HG03439 (cell line): ENCODE measurements around the gene SPACA5.
"Not testable (repeated sequence)": the region's sequence is repeated elsewhere in the genome, so short reads cannot be mapped to it uniquely, and the experiment has no call there.

Source experiments
- ATAC-seq: cut with Tn5 transposase; IDR thresholded peaks from one replicate; pipeline ENCODE4 v1.9.1; 2021; ENCODE audit warnings: mild to moderate bottlenecking, moderate library complexity; ENCODE audit not compliant: unreplicated experiment

Gene SPACA5

DNA sequence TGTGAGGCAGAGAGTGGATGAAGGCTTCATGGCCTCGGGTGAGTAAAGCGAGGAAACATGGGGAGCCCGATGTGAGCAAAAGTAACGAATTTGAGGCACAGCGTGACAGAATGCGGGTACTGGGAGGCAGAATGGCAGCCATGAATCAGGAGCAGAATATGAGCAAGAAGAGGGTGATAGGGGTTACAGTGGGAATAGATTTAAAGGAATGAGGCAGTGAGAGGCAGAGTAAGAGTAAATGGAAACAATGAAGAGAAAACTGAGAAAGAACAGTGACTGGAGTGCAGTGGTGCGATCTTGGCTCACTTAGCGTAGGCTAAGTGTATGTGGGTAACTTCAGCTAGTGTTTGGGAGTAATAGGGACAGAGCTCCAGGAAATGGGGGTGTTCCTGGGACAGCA, at the start of gene SPACA5:
TSS of gene SPACA5 (plus strand) at position 301 of the 400 bp plus-strand sequence. CDS start 815 bp downstream, outside the sequence.
- not testable (repeated sequence) for ATAC-seq

- ATAC-seq, result not testable (repeated sequence)
Observed at GRCh38 chrX:47958206-47958605, 48.6 kb upstream of the SPACA5 start.

DNA sequence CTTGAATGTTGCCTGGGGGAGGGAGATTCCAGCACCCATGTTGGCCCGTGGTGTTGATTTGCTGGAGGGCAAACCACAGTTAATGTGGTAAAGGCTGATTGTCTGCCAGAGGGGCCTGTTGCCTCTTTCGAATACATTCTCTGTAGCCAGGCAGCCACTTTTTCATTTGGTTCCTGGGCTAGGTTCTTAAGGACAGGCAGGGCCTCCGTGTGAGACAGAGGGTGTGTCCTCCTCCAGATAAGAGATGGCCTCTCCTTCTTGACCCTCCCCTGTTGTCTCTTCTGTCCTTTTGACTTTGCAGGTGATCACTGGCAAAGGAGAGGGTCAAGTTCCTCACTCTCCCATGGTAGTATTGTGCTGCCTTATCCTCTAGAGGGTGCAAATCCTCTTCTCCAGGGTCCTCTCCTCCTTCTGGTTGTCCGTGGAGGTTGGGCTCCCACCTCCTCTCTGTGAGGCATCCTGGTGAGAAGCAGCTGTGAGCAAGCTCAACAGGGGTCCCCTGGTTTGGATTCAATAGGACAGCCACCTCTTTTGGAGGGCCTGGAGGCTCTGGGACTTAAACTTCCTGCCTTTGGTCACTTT, 47.9 kb upstream of the SPACA5 start:
- ATAC-seq, result no peak

DNA sequence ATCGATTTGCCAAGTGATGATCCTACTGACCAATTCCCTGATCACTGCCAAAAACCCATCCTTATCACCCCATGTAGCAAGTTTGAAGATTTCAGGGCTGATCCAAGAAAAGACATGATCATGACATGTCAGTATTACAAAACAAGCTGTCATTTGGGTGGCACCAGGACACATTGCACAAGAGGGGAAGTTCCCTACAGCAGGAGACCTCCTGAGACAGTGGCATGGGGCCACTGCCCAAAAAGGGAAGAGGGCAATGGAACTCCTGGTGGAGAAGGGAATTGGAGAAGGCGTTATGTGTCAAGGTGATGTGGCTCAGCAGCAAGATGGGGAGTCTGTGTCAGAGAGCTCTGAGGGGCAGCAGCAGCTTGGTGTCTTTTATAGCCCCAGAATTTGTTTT, 46.4 kb upstream of the SPACA5 start:
- no peak for ATAC-seq

DNA sequence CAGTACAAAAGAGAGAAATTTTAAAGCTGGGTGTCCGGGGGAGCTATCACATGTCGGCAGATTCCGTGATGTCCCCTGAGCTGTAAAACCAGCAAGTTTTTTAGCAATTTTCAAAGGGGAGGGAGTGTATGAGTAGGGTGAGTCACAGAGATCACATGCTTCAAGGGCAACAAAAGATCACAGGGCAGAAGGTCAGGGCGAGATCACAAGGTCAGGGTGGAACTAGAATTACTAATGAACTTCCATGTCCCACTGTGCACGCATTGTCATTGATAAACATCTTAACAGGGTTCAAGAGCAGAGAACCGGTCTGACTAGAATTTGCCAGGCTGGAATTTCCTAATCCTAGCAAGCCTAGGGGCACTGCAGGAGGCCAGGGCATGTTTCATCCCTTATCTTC, 45.0 kb upstream of the SPACA5 start:
- not testable (repeated sequence) for ATAC-seq

DNA sequence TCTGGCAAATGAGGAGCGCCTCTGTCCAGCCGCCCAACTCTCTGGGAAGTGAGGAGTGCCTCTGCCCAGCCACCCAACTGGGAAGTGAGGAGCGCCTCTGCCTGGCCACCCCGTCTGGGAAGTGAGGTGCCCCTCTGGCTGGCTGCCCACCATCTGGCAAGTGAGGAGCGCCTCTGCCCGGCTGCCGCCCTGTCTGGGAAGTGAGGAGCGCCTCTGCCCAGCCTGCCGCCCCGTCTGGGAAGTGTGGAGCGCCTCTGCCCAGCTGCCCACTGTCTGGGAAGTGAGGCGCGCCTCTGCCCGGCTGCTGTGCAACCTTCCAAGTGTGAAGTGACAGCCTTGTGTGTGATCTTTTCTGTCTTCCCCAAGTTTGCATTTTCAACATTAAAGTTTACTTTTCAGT, 41.3 kb upstream of the SPACA5 start:
- not testable (repeated sequence) for ATAC-seq

GRCh38 chrX:47973235-47973634, 33.6 kb upstream of the SPACA5 start:
- no peak for ATAC-seq

- ATAC-seq, result no peak
Observed at GRCh38 chrX:47976254-47977151, 30.3 kb upstream of the SPACA5 start.

GRCh38 chrX:47991263-47992094, 15.3 kb upstream of the SPACA5 start:
- ATAC-seq, result no peak

GRCh38 chrX:47992095-47992380, 14.8 kb upstream of the SPACA5 start:
- no peak for ATAC-seq

GRCh38 chrX:47992669-47993068, 14.1 kb upstream of the SPACA5 start:
- ATAC-seq, result no peak

DNA sequence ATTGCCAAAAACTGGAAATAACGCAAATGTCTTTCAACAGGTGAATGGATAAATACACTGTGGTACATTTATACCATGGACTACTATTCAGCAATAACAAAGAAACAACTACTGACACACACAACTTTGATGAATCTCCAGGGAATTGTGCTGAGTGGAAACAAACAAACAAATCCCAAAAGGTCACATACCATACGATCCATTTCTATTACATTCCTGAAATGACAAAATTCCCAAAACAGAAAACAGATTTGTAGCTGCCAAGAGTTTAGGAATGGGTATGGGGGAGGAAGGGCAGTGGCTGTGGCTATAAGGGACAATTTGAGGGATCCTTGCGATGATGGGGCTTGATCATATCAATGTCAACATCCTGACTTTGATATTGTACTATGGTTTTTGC, 5.5 kb upstream of the SPACA5 start:
- no peak for ATAC-seq

- ATAC-seq, result no peak
Observed at GRCh38 chrX:48002319-48002718, 4.5 kb upstream of the SPACA5 start.

GRCh38 chrX:48002929-48003328, 3.9 kb upstream of the SPACA5 start:
- ATAC-seq, result no peak

GRCh38 chrX:48003367-48003757, 3.4 kb upstream of the SPACA5 start:
- ATAC-seq, result peak; percentile 20

DNA sequence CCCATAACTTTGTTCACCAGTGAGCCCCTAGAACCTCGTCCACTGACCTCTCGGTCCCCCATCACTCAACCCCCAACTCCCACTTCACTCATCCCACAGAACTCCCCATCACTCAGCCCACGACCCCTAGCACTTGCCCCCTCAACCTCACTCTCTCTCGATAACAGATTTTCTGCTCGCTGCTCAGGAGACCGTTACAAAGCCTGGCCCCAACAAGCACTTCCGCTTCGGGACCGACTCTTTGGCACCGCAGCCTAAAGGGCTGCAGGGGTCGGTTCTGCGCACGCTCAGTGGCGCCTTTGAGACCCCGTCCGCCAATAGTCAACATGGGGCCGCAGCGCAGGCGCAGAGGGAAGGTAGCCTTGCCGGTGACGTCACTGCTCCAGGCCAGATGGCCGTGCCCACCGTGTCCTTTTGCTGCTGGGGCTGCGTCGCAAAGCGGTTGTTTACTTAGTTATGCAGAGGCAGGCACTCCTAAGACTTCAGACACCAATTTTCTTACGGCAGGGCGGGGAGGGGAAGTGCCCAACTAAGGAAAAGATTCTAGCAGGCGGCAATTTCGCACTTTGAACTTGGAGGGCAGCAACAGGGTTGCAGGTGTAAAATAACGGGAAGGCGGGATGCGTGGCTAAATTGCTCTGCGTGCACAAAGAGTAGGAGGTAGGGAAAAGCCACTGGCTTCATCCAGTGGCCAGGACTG, 2.9 kb upstream of the SPACA5 start, which contains the start of gene ZNF182:
TSS of gene ZNF182 (minus strand) at position 232 of the 700 bp plus-strand sequence. CDS start 1,380 bp downstream, outside the sequence.
- peak; percentile 93 for ATAC-seq

DNA sequence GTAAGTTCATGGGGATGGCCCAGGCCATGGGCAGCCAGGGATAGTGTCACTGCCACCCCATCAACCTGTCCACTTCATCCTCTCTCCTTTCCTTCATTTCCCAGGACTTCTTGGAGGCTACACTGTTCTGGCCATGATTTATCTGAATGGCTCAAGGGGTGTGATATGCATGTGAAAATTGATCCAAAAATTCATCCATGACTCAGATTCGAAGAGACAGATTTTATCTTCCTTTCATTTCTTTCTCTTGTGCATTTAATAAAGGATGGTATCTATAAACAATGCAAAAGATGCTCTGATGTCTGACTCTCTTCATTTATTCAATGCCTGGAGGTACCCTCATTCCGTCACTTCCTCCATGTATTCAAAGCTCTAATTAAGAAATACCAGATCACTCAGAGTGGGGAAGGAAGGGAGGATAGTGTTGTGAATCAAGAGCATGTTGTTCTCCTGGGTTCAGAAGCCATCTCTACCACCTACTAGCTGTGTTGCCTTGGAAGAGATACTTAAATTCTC, 2.7 kb downstream of the SPACA5 start:
- not testable (repeated sequence) for ATAC-seq

GRCh38 chrX:48016583-48017310, 10.0 kb downstream of the SPACA5 start:
- not testable (repeated sequence) for ATAC-seq

GRCh38 chrX:48019892-48020291, 13.1 kb downstream of the SPACA5 start:
- not testable (repeated sequence) for ATAC-seq

GRCh38 chrX:48020472-48020871, 13.7 kb downstream of the SPACA5 start:
- not testable (repeated sequence) for ATAC-seq
